Tibial nerve (tissue), 4 donors: ENCODE results near the gene HESX1. TPM values are rescaled to one million over a fixed set of nuclear protein-coding genes. Genes with fewer than 3 reads are reported as not detected.

Experiments
- DNase-seq, 2 donors: peaks; one replicate each; pipeline ENCODE4 v3.0.0-alpha.2; 2019; ENCODE audit warnings: low spot score in 2 of 2
- H3K27ac ChIP-seq, 4 donors: fragments of 200-600 bp; sonication (generic) in 3 of 4; one replicate each; pipeline ENCODE4 v1.5.1; 2017 to 2019; ENCODE audit warnings: mild to moderate bottlenecking in 1 of 4
- H3K27me3 ChIP-seq, 2 donors: fragments of 200-600 bp; sonication (generic) in 1 of 2; one replicate each; pipeline versions ENCODE4 v1.5.1 to v1.6.0; 2017 to 2019
- H3K36me3 ChIP-seq, 3 donors: fragments of 200-600 bp; sonication (generic); one replicate each; pipeline ENCODE4 v1.5.1; 2018 to 2019
- H3K4me1 ChIP-seq, 4 donors: fragments of 200-600 bp; sonication (generic) in 3 of 4; one replicate each; pipeline ENCODE4 v1.5.1; 2017 to 2019
- H3K4me3 ChIP-seq, 4 donors: fragments of 200-600 bp; sonication (generic) in 3 of 4; one replicate each; pipeline ENCODE4 v1.5.1; 2017 to 2019; ENCODE audit warnings: mild to moderate bottlenecking in 1 of 4, moderate library complexity in 1 of 4
- H3K9me3 ChIP-seq, 4 donors: fragments of 200-600 bp; sonication (generic) in 3 of 4; one replicate each; pipeline ENCODE4 v1.5.1; 2017 to 2019
- EP300 ChIP-seq, 2 donors: sonication (generic); formaldehyde crosslinking; IDR thresholded peaks; one replicate each; pipeline ENCODE4 v1.6.1; 2017; ENCODE audit warnings: antibody characterized with exemption in 2 of 2, mild to moderate bottlenecking in 1 of 2
- POLR2A ChIP-seq, 2 donors: fragments of 450-650 bp; IDR thresholded peaks; one replicate each; pipeline ENCODE4 v1.6.1; 2017; ENCODE audit warnings: antibody characterized with exemption in 2 of 2, mild to moderate bottlenecking in 2 of 2, moderate library complexity in 2 of 2
- WGBS, 2 donors: methylation state at CpG; one replicate each; pipeline ENCODE4 v1.1.5; 2018; 5-methylcytosine and 5-hydroxymethylcytosine counted together
- total RNA-seq, 4 donors: library from RNA; depleted of rRNA; stranded (reverse); fragments of >200 nt; gene quantifications; one replicate each; pipeline ENCODE4 v1.1.0, GENCODE V29; 2016
- TF ChIP-seq, protein P1 (sequence below), 5 experiments: fragments of 200-600 bp in 3 of 5; fragments of 450-650 bp in 2 of 5; sonication (generic) in 3 of 5; IDR thresholded peaks; one replicate each; pipeline ENCODE4 v1.5.1; 2016 to 2019; ENCODE audit warnings: antibody characterized with exemption in 5 of 5, mild to moderate bottlenecking in 3 of 5, moderate library complexity in 2 of 5

Gene HESX1
- total RNA-seq, 4 donors from 2014 or later: 1.1 to 3.6 TPM; not detected in 2

DNA sequence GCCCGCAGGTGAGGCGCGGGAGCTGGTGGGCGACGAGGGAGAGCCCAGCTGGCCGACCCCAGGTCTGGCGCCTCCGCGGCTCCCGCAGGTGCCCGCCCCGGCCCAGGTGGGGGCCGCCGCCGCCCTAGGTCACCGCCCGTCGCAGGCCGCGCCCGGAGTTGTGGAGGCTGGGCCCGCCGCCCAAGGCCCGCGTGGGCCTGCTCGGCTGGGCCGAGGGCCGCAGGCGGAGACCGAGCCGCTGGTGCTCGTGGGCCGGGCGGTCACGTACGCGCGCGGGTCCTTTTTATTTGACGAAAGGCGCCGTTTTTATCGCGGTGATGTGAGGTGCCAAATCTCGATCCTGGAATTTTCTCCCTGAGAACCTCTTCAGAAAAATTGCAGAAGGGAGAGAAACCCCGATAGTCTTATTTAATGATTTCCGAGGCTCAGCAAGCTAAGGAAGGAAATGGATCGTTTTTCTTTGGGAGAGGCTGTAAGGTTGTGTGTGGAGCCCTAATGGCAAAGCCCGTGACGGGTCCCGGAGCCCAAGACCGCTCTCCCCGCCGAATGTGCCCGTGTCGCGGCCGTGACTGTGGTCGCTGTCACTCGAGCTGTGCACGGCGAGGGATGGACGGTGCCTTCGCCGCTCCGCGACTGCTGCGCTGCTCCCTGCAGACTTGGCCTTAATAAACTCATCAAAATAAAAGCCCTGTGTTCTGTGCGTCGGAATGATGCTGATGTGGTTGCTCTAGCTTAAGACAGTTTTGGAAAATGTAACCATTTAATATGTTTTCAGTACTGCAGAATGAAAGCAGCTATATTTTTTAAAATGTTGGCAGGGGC, 28.4 kb upstream of the HESX1 start:
- Histone ChIP-seq H3K4me3 (peak overlapping the region; percentile 76 to 91 (median 82)), H3K36me3 (no peaks in the 10 kb centered on the region), H3K4me1 (peaks cover 0 to 28% (median 14%) of the 10 kb centered on the region in 4 donors), H3K27me3 (no peaks in the 10 kb centered on the region), H3K27ac (peak overlapping the region; percentile 75 to 94 (median 91)), H3K9me3 (no peaks in the 10 kb centered on the region)
- 0 to 1% methylated on average over 62 to 64 of the region's 70 CpGs for WGBS, 2 donors
- TF ChIP-seq, protein P1, sequence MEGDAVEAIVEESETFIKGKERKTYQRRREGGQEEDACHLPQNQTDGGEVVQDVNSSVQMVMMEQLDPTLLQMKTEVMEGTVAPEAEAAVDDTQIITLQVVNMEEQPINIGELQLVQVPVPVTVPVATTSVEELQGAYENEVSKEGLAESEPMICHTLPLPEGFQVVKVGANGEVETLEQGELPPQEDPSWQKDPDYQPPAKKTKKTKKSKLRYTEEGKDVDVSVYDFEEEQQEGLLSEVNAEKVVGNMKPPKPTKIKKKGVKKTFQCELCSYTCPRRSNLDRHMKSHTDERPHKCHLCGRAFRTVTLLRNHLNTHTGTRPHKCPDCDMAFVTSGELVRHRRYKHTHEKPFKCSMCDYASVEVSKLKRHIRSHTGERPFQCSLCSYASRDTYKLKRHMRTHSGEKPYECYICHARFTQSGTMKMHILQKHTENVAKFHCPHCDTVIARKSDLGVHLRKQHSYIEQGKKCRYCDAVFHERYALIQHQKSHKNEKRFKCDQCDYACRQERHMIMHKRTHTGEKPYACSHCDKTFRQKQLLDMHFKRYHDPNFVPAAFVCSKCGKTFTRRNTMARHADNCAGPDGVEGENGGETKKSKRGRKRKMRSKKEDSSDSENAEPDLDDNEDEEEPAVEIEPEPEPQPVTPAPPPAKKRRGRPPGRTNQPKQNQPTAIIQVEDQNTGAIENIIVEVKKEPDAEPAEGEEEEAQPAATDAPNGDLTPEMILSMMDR (IDR thresholded peaks at IDR 0.05): no peak
- TF ChIP-seq POLR2A (IDR thresholded peaks at IDR 0.05) (peak in 1 of 2 donors; percentile 20), EP300 (IDR thresholded peaks at IDR 0.05) (peak in 1 of 2 donors; percentile 74)
- DNase-seq: peak in 1 of 2 donors; percentile 16

DNA sequence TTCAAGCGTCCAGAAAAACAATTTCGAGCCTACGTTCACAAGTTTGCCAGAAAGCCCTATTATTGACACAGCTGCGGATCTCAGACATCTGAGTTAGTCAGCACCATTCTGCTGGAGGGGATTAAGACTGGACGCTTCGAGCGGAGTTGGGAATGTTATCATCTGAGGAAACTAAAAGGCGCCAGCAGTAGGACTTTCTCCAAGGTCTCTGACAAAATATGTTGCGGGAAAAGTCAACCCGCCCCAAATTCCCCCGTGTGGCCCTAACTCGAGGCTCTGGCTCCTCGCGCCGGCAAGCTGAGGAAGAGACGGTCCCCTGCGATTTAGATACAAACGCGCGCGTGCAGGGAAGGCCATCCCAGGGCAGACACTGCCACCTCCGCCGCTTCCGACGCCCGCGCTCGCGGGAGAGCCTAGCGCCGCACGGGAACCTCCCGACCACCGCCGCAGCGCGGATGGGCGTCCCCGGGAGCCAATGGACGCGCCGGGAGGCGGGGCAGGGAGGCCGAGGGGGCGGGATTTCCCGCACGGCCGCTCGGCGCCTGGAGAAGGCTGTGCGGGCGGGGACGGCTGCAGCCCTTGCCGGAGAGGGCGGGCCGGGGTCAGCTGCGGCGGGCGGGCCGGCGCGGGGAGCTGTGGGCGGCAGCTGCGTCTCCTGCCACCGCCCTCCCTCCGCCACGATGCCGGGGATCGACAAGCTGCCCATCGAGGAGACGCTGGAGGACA, 27.6 kb upstream of the HESX1 start, which contains the start of gene APPL1:
Gene APPL1, plus strand, starts transcription at position 526 of the 726 bp plus-strand sequence. Its CDS starts 155 bp downstream, at position 681.
- Histone ChIP-seq H3K9me3 (no peaks in the 10 kb centered on the region), H3K4me1 (peaks cover 0 to 28% (median 14%) of the 10 kb centered on the region in 4 donors), H3K27me3 (no peaks in the 10 kb centered on the region), H3K4me3 (peak within 1 kb of the TSS; percentile 76 to 91 (median 82)), H3K36me3 (no peaks in the 10 kb centered on the region), H3K27ac (peak within 1 kb of the TSS; percentile 75 to 94 (median 91))
- WGBS, 2 donors: 0 to 1% methylated on average over 21 to 23 of the region's 71 CpGs
- TF ChIP-seq EP300 (IDR thresholded peaks at IDR 0.05) (peak; percentile 29 to 88), POLR2A (IDR thresholded peaks at IDR 0.05) (peak; percentile 61 to 79)
- TF ChIP-seq, protein P1 (IDR thresholded peaks at IDR 0.05): peak in 1 of 5 experiments; percentile 43
- peak; percentile 81 to 83 for DNase-seq

DNA sequence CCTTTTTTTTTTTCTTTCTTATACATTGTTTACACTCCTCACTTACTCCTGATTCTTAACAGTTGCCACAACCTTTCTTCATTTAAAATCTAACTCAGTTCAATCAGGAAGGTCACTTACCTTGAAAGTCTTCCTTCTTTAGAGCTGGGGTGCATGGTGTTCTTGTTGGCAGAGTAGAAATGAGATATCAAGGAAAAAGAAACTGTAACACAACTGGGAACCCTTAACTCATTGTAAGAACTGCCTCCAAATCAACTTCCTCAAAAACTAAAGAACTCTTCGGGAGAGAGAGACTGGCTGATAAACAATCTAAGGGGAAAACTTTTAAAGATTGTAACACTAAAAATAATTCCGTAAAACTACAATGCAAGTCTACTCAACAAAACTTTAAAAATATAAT, 26.4 kb upstream of the HESX1 start:
- H3K36me3 ChIP-seq: no peaks in the 10 kb centered on the region
- WGBS, 2 donors: 47 to 54% methylated on average over 2 of the region's 2 CpGs
- H3K27ac ChIP-seq: no peak overlapping the region
- TF ChIP-seq, protein P1 (IDR thresholded peaks at IDR 0.05): no peak
- TF ChIP-seq POLR2A (IDR thresholded peaks at IDR 0.05) (no peak), EP300 (IDR thresholded peaks at IDR 0.05) (no peak)
- no peaks in the 10 kb centered on the region for H3K9me3 ChIP-seq
- DNase-seq: no peak
- H3K27me3 ChIP-seq: no peaks in the 10 kb centered on the region
- peaks cover 0 to 28% (median 14%) of the 10 kb centered on the region in 4 donors for H3K4me1 ChIP-seq
- H3K4me3 ChIP-seq: no peak overlapping the region

DNA sequence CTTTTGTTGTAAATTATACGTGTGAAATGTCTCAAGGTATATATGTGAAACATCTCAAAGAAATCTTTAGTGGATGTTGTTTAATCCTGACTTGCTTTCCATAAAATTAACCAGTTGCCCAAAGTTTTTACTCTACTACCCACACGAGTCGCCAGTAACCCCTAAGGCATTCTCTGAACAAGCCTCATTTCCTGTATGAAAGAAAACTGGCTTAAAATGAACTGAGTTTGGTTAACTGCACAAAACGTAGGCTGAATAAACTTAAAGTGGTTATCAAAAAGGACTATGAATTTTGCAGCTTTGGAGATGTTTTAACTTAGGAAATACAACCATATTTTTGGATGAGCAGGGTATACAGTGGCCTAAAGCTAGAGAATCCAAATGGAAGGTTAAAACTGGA, 25.1 kb upstream of the HESX1 start:
- Histone ChIP-seq H3K27me3 (no peaks in the 10 kb centered on the region), H3K4me1 (peaks cover 0 to 22% (median 10%) of the 10 kb centered on the region in 4 donors), H3K36me3 (no peaks in the 10 kb centered on the region), H3K9me3 (no peaks in the 10 kb centered on the region), H3K4me3 (no peak overlapping the region), H3K27ac (no peak overlapping the region)
- TF ChIP-seq EP300 (IDR thresholded peaks at IDR 0.05): no peak
- TF ChIP-seq, protein P1 (IDR thresholded peaks at IDR 0.05): no peak
- WGBS, 2 donors: 53 to 61% methylated on average over 4 of the region's 4 CpGs
- DNase-seq: no peak
